Astrocyte (in vitro differentiated cells and primary cell): ENCODE data around the gene PKHD1. TPM values are rescaled to one million over a fixed set of nuclear protein-coding genes. Genes with fewer than 3 reads are reported as not detected.
A peak's percentile ranks its signal among the peaks of the same experiment; 100 is the strongest.

Experiments
- DNase-seq: peaks from one replicate; pipeline ENCODE4 v3.0.0-alpha.2; 2010; ENCODE audit warnings: low read depth
- FAIRE-seq: peaks from 2 replicates; lab custom pipeline; 2011; peaks lifted over from hg19 to GRCh38; lab: Jason Lieb, UNC
- H2AFZ ChIP-seq: 2 replicates; pipeline ENCODE4 v1.6.0; 2012; ENCODE audit warnings: low read depth, low read length, inconsistent platforms
- H3K27ac ChIP-seq: 2 replicates; pipeline ENCODE4 v1.5.1; 2011; ENCODE audit warnings: low read depth, low read length, inconsistent platforms
- H3K27me3 ChIP-seq: 2 replicates; pipeline ENCODE4 v1.6.0; 2011; ENCODE audit warnings: low read length, inconsistent platforms; ENCODE audit not compliant: insufficient read depth
- H3K36me3 ChIP-seq: 2 replicates; pipeline ENCODE4 v1.5.1; 2011; ENCODE audit warnings: low read length, inconsistent platforms; ENCODE audit not compliant: insufficient read depth
- H3K4me1 ChIP-seq: 2 replicates; pipeline ENCODE4 v1.5.1; 2011; ENCODE audit warnings: low read length, inconsistent platforms; ENCODE audit not compliant: insufficient read depth
- H3K4me2 ChIP-seq: 2 replicates; pipeline ENCODE4 v1.6.0; 2012; ENCODE audit warnings: low read length, inconsistent platforms
- H3K4me3 ChIP-seq: 2 replicates; pipeline ENCODE4 v1.5.1; 2011; ENCODE audit warnings: low read depth, mild to moderate bottlenecking, low read length, inconsistent platforms; ENCODE audit not compliant: insufficient read depth
- H3K79me2 ChIP-seq: 2 replicates; pipeline ENCODE4 v1.6.0; 2012; ENCODE audit warnings: mild to moderate bottlenecking, low read length, inconsistent platforms; ENCODE audit not compliant: insufficient read depth
- H3K9ac ChIP-seq: 2 replicates; pipeline ENCODE4 v1.6.0; 2012; ENCODE audit warnings: mild to moderate bottlenecking, low read length, inconsistent platforms
- H3K9me3 ChIP-seq: 2 replicates; pipeline ENCODE4 v1.5.1; 2012; ENCODE audit warnings: low read depth, mild to moderate bottlenecking, low read length, inconsistent platforms; ENCODE audit not compliant: insufficient read depth
- H4K20me1 ChIP-seq: 2 replicates; pipeline ENCODE4 v1.6.0; 2012; ENCODE audit warnings: low read length, inconsistent platforms; ENCODE audit not compliant: insufficient read depth
- H3K27ac Mint-ChIP-seq: one replicate; pipeline ENCODE4 v1.8.0; 2021; ENCODE audit warnings: mild to moderate bottlenecking, mixed read lengths; ENCODE audit not compliant: unreplicated experiment
- H3K27me3 Mint-ChIP-seq: one replicate; pipeline ENCODE4 v1.8.0; 2021; ENCODE audit warnings: low read depth, mixed read lengths; ENCODE audit not compliant: unreplicated experiment
- H3K36me3 Mint-ChIP-seq: one replicate; pipeline ENCODE4 v1.8.0; 2021; ENCODE audit warnings: low read depth, mixed read lengths; ENCODE audit not compliant: unreplicated experiment
- H3K4me1 Mint-ChIP-seq: one replicate; pipeline ENCODE4 v1.8.0; 2021; ENCODE audit warnings: low read depth, mixed read lengths; ENCODE audit not compliant: unreplicated experiment
- H3K4me3 Mint-ChIP-seq: one replicate; pipeline ENCODE4 v1.8.0; 2021; ENCODE audit warnings: mild to moderate bottlenecking, moderate library complexity, mixed read lengths; ENCODE audit not compliant: unreplicated experiment
- H3K9me3 Mint-ChIP-seq: one replicate; pipeline ENCODE4 v1.8.0; 2021; ENCODE audit warnings: mild to moderate bottlenecking, mixed read lengths; ENCODE audit not compliant: unreplicated experiment
- EZH2 ChIP-seq: IDR thresholded peaks from 2 replicates; pipeline ENCODE4 v1.6.1; 2012; ENCODE audit warnings: mild to moderate bottlenecking, low read length, inconsistent platforms; ENCODE audit not compliant: insufficient read depth
- total RNA-seq: library from RNA; stranded (reverse); gene quantifications from 2 replicates; pipeline ENCODE4 v1.2.1, GENCODE V29; 2021
- TF ChIP-seq, protein P1 (sequence below): IDR thresholded peaks from 2 replicates; pipeline ENCODE4 v1.5.1; 2011; ENCODE audit warnings: low read depth, mild to moderate bottlenecking, inconsistent platforms, low read length, moderate library complexity; ENCODE audit not compliant: insufficient read depth

PKHD1 gene
- total RNA-seq, 1 donor from 2014 or later, result 0.16 TPM

DNA sequence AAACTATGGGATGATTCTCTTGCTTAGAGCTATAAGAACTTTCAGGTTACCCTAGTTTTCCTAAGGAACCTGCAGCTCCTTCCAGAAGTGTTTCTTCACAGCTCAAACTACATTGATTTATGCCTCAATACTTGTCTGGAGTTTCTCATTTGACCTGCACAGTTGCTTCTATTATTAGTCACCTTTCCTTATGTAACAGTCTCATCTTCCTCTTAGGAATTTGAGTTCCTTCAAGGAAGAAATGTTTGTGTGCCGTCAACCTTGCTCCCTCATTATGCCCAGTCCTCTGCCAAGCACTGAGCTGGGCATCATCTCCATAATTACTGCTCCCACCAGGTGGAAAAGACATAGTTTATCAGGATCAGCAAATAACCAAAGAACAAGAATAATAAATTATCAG, 466.4 kb downstream of the PKHD1 start:
- H3K27me3 ChIP-seq, result no peaks in the 10 kb centered on the region
- FAIRE-seq (no peak), DNase-seq (no peak)
- H2AFZ ChIP-seq, result no peak overlapping the region
- TF ChIP-seq EZH2, result no peak
- TF ChIP-seq, protein P1, sequence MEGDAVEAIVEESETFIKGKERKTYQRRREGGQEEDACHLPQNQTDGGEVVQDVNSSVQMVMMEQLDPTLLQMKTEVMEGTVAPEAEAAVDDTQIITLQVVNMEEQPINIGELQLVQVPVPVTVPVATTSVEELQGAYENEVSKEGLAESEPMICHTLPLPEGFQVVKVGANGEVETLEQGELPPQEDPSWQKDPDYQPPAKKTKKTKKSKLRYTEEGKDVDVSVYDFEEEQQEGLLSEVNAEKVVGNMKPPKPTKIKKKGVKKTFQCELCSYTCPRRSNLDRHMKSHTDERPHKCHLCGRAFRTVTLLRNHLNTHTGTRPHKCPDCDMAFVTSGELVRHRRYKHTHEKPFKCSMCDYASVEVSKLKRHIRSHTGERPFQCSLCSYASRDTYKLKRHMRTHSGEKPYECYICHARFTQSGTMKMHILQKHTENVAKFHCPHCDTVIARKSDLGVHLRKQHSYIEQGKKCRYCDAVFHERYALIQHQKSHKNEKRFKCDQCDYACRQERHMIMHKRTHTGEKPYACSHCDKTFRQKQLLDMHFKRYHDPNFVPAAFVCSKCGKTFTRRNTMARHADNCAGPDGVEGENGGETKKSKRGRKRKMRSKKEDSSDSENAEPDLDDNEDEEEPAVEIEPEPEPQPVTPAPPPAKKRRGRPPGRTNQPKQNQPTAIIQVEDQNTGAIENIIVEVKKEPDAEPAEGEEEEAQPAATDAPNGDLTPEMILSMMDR, result no peak
- no peaks in the 10 kb centered on the region for H3K9me3 ChIP-seq
- no peaks in the 10 kb centered on the region for H4K20me1 ChIP-seq
- Mint-ChIP-seq H3K27me3 (no peaks in the 10 kb centered on the region), H3K27ac (no peak overlapping the region), H3K36me3 (no peaks in the 10 kb centered on the region), H3K4me3 (no peak overlapping the region), H3K4me1 (peaks cover 2% of the 10 kb centered on the region), H3K9me3 (no peaks in the 10 kb centered on the region)
- H3K4me2 ChIP-seq, result no peak overlapping the region
- no peaks in the 10 kb centered on the region for H3K4me1 ChIP-seq
- no peak overlapping the region for H3K9ac ChIP-seq
- no peaks in the 10 kb centered on the region for H3K36me3 ChIP-seq
- no peak overlapping the region for H3K27ac ChIP-seq
- H3K4me3 ChIP-seq, result no peak overlapping the region
- H3K79me2 ChIP-seq, result no peaks in the 10 kb centered on the region

DNA sequence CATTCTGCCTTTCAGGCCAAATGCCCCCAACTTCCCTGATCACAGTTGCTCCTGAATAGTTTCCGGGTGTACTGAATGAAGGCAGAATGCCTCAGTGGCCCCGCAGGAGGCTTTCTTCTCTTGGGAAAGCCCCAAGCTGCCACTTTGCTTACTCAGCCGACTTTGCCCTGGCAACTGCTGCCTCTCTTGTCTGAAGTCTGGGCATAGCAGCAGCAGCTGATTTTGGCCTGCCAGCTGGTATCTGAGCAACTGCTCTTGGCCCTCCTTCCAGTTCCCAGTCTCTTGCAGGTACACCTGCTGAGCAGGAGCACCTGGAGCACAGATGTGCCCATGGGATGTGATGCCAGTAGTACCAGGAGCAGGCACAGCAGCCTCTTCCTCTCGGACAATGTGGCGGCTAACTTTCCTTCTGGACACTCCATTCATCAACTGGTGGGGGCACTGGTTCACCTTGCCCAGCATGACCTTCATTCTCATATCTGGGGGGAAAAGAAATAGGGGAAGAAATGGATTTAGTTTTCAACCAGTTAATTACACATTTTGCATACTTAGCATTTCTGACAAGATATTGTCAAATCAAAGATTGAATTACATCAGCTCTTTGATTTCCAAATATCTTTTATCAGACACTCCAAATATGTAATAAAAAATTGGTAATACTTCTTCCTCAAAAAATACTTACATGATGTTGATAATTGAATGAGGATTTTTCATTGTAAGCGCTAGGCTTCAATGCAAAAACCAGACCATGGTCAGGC, 468.2 kb downstream of the PKHD1 start:
- Mint-ChIP-seq H3K36me3 (no peaks in the 10 kb centered on the region), H3K4me3 (no peak overlapping the region), H3K27me3 (no peaks in the 10 kb centered on the region), H3K9me3 (no peaks in the 10 kb centered on the region), H3K27ac (no peak overlapping the region), H3K4me1 (peaks cover 4% of the 10 kb centered on the region)
- no peaks in the 10 kb centered on the region for H3K36me3 ChIP-seq
- no peaks in the 10 kb centered on the region for H4K20me1 ChIP-seq
- no peaks in the 10 kb centered on the region for H3K4me1 ChIP-seq
- no peaks in the 10 kb centered on the region for H3K9me3 ChIP-seq
- no peak overlapping the region for H3K4me3 ChIP-seq
- H2AFZ ChIP-seq, result no peak overlapping the region
- DNase-seq (no peak), FAIRE-seq (no peak)
- H3K79me2 ChIP-seq, result no peaks in the 10 kb centered on the region
- no peak overlapping the region for H3K9ac ChIP-seq
- no peak overlapping the region for H3K4me2 ChIP-seq
- no peak overlapping the region for H3K27ac ChIP-seq
- TF ChIP-seq, protein P1, result no peak
- TF ChIP-seq EZH2, result no peak
- no peaks in the 10 kb centered on the region for H3K27me3 ChIP-seq

DNA sequence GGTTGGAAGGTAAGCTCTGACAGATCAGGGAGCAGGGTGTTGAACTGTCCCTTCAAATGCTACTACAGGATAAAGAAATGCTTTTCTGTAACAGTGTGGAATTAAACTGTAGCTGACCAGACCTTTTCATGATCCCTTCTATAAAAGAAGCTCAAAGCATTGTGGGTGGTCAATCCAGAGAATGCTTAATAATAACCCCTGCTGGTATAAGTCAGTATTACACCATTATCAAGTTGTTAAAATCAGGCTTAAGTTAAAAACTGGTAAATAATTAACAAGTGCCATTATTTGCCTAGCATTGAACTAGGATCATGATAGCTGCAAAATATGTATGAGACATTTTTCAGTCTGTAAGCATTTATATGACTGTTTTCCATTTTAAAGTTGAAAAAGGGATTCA, 468.9 kb downstream of the PKHD1 start:
- no peak overlapping the region for H3K4me2 ChIP-seq
- H3K4me3 ChIP-seq, result no peak overlapping the region
- TF ChIP-seq, protein P1, result peak; percentile 12
- TF ChIP-seq EZH2, result no peak
- H3K9me3 ChIP-seq, result no peaks in the 10 kb centered on the region
- H4K20me1 ChIP-seq, result no peaks in the 10 kb centered on the region
- no peak overlapping the region for H3K27ac ChIP-seq
- H3K9ac ChIP-seq, result no peak overlapping the region
- no peak for FAIRE-seq
- Mint-ChIP-seq H3K36me3 (no peaks in the 10 kb centered on the region), H3K27ac (no peak overlapping the region), H3K4me3 (no peak overlapping the region), H3K27me3 (no peaks in the 10 kb centered on the region), H3K9me3 (no peaks in the 10 kb centered on the region), H3K4me1 (peaks cover 7% of the 10 kb centered on the region)
- H3K4me1 ChIP-seq, result no peaks in the 10 kb centered on the region
- no peaks in the 10 kb centered on the region for H3K36me3 ChIP-seq
- no peak for DNase-seq
- no peak overlapping the region for H2AFZ ChIP-seq
- no peaks in the 10 kb centered on the region for H3K27me3 ChIP-seq
- H3K79me2 ChIP-seq, result no peaks in the 10 kb centered on the region
